IPS DF 19.7 (cell line): ENCODE data around the gene HSF2BP.
"Not testable (repeated sequence)": the region's sequence is repeated elsewhere in the genome, so short reads cannot be mapped to it uniquely, and the experiment has no call there.

Source experiments
- DNase-seq: peaks from one replicate; pipeline ENCODE4 v3.0.0-alpha.2; 2013; ENCODE audit warnings: low read depth, low spot score

The HSF2BP gene

GRCh38 chr21:43619344-43619743 lies 39.9 kb downstream of the HSF2BP start:
- no peak for DNase-seq

GRCh38 chr21:43618940-43619339 lies 40.3 kb downstream of the HSF2BP start:
- no peak for DNase-seq

GRCh38 chr21:43616861-43617260 lies 42.4 kb downstream of the HSF2BP start:
- DNase-seq: not testable (repeated sequence)

- no peak for DNase-seq
These were observed 44.4 kb downstream of the HSF2BP start for GRCh38 chr21:43614839-43615238.

GRCh38 chr21:43613755-43614638 lies 45.3 kb downstream of the HSF2BP start:
- DNase-seq: no peak

GRCh38 chr21:43611598-43612369 lies 47.5 kb downstream of the HSF2BP start:
- DNase-seq: peak; percentile 15

- no peak for DNase-seq
These were observed 49.6 kb downstream of the HSF2BP start for GRCh38 chr21:43609501-43610340.

- DNase-seq: no peak
These were observed 50.6 kb downstream of the HSF2BP start for GRCh38 chr21:43608664-43609063.

GRCh38 chr21:43608225-43608624 lies 51.1 kb downstream of the HSF2BP start:
- DNase-seq: no peak

GRCh38 chr21:43605320-43606215 lies 53.7 kb downstream of the HSF2BP start:
- no peak for DNase-seq

GRCh38 chr21:43604505-43605204 lies 54.6 kb downstream of the HSF2BP start:
- DNase-seq: no peak

- DNase-seq: no peak
These were observed 55.4 kb downstream of the HSF2BP start for GRCh38 chr21:43603641-43604504.

- DNase-seq: no peak
These were observed 56.1 kb downstream of the HSF2BP start for GRCh38 chr21:43603233-43603626.

GRCh38 chr21:43602266-43603232 lies 56.7 kb downstream of the HSF2BP start:
- no peak for DNase-seq

GRCh38 chr21:43600642-43601402 lies 58.5 kb downstream of the HSF2BP start:
- DNase-seq: no peak

GRCh38 chr21:43599728-43600127 lies 59.6 kb downstream of the HSF2BP start:
- no peak for DNase-seq

GRCh38 chr21:43598416-43599120 lies 60.7 kb downstream of the HSF2BP start:
- DNase-seq: no peak
